B cell (primary cell): ENCODE results near the gene MAP3K9.

Experiments
- CTCF ChIP-seq: fragments of 200-600 bp; IDR thresholded peaks from one replicate; pipeline ENCODE4 v1.8.0; 2022; ENCODE audit warnings: antibody characterized with exemption, mild to moderate bottlenecking
- EZH2 ChIP-seq: IDR thresholded peaks from 2 replicates; pipeline ENCODE4 v1.6.1; 2012; ENCODE audit warnings: borderline replicate concordance, low read depth, mild to moderate bottlenecking, moderate library complexity, low read length; ENCODE audit not compliant: insufficient read depth, poor library complexity, severe bottlenecking

GRCh38 chr14:70744641-70745040 is 64.7 kb downstream of the MAP3K9 start:
- TF ChIP-seq EZH2 (no peak), CTCF (no peak)
